K562 (cell line): Measurements from ENCODE around the gene AP1M2. TPM values are rescaled to one million over a fixed set of nuclear protein-coding genes. Genes with fewer than 3 reads are reported as not detected.

Source experiments
- ATF6 ChIP-seq: sonication (generic); formaldehyde crosslinking; IDR thresholded peaks from 2 replicates; pipeline ENCODE4 v1.4.0; 2020; ENCODE audit warnings: mild to moderate bottlenecking, missing genetic modification reagents
- CLOCK ChIP-seq: fragments of 250-450 bp; sonication (Bioruptor Pico); IDR thresholded peaks from 2 replicates; pipeline ENCODE4 v1.4.0; 2020; ENCODE audit warnings: mild to moderate bottlenecking, moderate library complexity, borderline replicate concordance
- E4F1 ChIP-seq: fragments of 250-450 bp; sonication (Bioruptor Pico); IDR thresholded peaks from 2 replicates; pipeline ENCODE4 v1.5.0; 2021; ENCODE audit warnings: mild to moderate bottlenecking, borderline replicate concordance
- ELF1 ChIP-seq: fragments of 200-800 bp; sonication (Bioruptor generic); IDR thresholded peaks from 2 replicates; pipeline ENCODE4 v1.6.1; 2016; ENCODE audit warnings: missing genetic modification characterization, missing compliant biosample characterization
- ILK ChIP-seq: fragments of 450-650 bp; IDR thresholded peaks from 2 replicates; pipeline ENCODE4 v1.6.1; 2016; ENCODE audit warnings: missing genetic modification characterization, low read depth, mild to moderate bottlenecking, missing compliant biosample characterization, moderate library complexity, borderline replicate concordance
- MITF ChIP-seq: IDR thresholded peaks from 2 replicates; pipeline ENCODE4 v1.6.1; 2014; ENCODE audit warnings: antibody characterized with exemption
- NELFE ChIP-seq: IDR thresholded peaks from 2 replicates; pipeline ENCODE4 v1.6.1; 2011; ENCODE audit warnings: mild to moderate bottlenecking; ENCODE audit not compliant: insufficient read depth, insufficient read length
- NONO ChIP-seq, 2 experiments: fragments of 200-400 bp in 1 of 2; fragments of 450-650 bp in 1 of 2; formaldehyde crosslinking in 1 of 2; IDR thresholded peaks; 2 replicates each; pipeline ENCODE4 v1.6.1; 2017; ENCODE audit warnings: low read depth in 2 of 2, mild to moderate bottlenecking in 2 of 2, moderate library complexity in 2 of 2, low read length in 1 of 2
- TFAM ChIP-seq: fragments of 250-450 bp; sonication (Bioruptor Pico); conservative IDR thresholded peaks from 2 replicates; pipeline ENCODE4 v1.5.0; 2021; ENCODE audit warnings: mild to moderate bottlenecking, moderate library complexity
- TSC22D4 ChIP-seq: fragments of 450-650 bp; IDR thresholded peaks from 2 replicates; pipeline ENCODE4 v1.6.1; 2016; ENCODE audit warnings: missing genetic modification characterization, missing biosample characterization, control low read depth
- ZHX1 ChIP-seq: fragments of 150-350 bp; conservative IDR thresholded peaks from 2 replicates; pipeline ENCODE4 v1.6.1; 2014; ENCODE audit warnings: low read length
- ZNF354B ChIP-seq: fragments of 250-450 bp; sonication (Bioruptor Pico); IDR thresholded peaks from 2 replicates; pipeline ENCODE4 v1.4.0; 2020
- ZNF589 ChIP-seq: fragments of 200-800 bp; sonication (Bioruptor generic); IDR thresholded peaks from 2 replicates; pipeline ENCODE4 v1.6.1; 2016; ENCODE audit warnings: low read depth, missing genetic modification characterization, missing compliant biosample characterization
- polyA plus RNA-seq, 8 experiments: library from polyadenylated mRNA; depleted of rRNA in 4 of 8; stranded (reverse) in 5 of 8; unstranded in 3 of 8; fragments of >200 nt; fragmentation: Nextera tagmentation in 2 of 8; fragmentation: Illumina TruSeq in 1 of 8; extraction: Ambion mirVana in 2 of 8; extraction: Trizol in 1 of 8; gene quantifications; 2 replicates each; pipeline versions ENCODE4 v1.2.1 to v1.2.3, GENCODE V29; 2011 to 2014; ENCODE audit warnings: inconsistent platforms in 1 of 8, missing spikeins in 1 of 8
- total RNA-seq, 7 experiments: library from RNA; depleted of rRNA in 6 of 7; stranded (reverse); fragments of >200 nt in 6 of 7; fragmentation: Illumina TruSeq in 2 of 7; extraction: Trizol in 2 of 7; gene quantifications; 2 replicates each; pipeline versions ENCODE4 v1.2.1 to v1.2.3, GENCODE V29; 2011 to 2021; ENCODE audit warnings: low replicate concordance in 1 of 7

Gene AP1M2
- total and polyA plus RNA-seq, 9 of the 15 experiments (the other 6 are each of a cell fraction or from before 2014, with no cell fraction given), result 0.33 to 1.4 (median 0.89) TPM; not detected in 1

GRCh38 chr19:10568826-10569651 is 18.1 kb downstream of the AP1M2 start, which contains the start of gene CDKN2D (continued):
- TF ChIP-seq TFAM (no peak), TSC22D4 (tag) (no peak), ILK (no peak), NELFE (no peak), ELF1 (tag) (peak; percentile 27; the same call in 1 of the 2 replicates), ZNF589 (CRISPR knock-in tag) (no peak; the same call in 1 of the 2 replicates), NONO (IDR thresholded peaks at IDR 0.05; ENCODE audit: low read depth in 2 of 2, low read length in 1 of 2) (peak; percentile 39 to 52; a peak in 3 of 4 replicates), CLOCK (CRISPR knock-in tag) (no peak), MITF (no peak), ZNF354B (CRISPR knock-in tag) (no peak), E4F1 (CRISPR knock-in tag) (no peak), ZHX1 (no peak), ATF6 (peak; percentile 44; the same call in 1 of the 2 replicates)
